ENCODE results near the gene WDTC1.

Gene WDTC1

DNA sequence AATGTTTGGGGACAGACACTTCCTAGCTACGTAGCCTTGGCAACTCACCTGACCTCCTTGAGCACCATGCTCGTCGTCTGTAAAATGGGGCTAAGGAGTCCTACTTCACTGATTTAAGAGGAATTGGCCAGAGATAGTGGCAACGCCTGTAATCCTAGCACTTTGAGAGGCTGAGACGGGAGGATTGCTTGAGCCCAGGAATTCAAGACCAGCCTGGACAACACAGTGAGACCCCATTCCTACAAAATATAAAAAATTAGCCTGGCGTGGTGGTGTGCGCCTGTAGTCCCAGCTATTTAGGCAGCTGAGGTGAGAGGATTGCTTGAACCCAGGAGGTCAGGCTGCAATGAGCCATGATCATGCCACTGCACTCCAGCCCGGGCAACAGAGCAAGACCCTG is 111.9 kb downstream of the WDTC1 start:
- Histone ChIP-seq H3K36me3 (ENCODE audit: insufficient read depth, low read length) (no peaks in the 10 kb centered on the region), H3K4me1 (ENCODE audit: control insufficient read depth, insufficient read depth, low read length, unreplicated experiment) (peaks cover 20% of the 10 kb centered on the region), H2AFZ (ENCODE audit: low read length, unreplicated experiment) (no peak overlapping the region), H3K4me3 (ENCODE audit: low read depth, low read length) (no peak overlapping the region), H3K27ac (ENCODE audit: low read depth, low read length) (no peak overlapping the region), H3K27me3 (ENCODE audit: insufficient read depth, low read length) (no peaks in the 10 kb centered on the region), H3K79me2 (ENCODE audit: control insufficient read depth, insufficient read depth, low read length, unreplicated experiment) (no peaks in the 10 kb centered on the region)

- H3K27ac ChIP-seq (ENCODE audit: low read depth, low read length): no peak overlapping the region
- H3K79me2 ChIP-seq (ENCODE audit: control insufficient read depth, insufficient read depth, low read length, unreplicated experiment): no peaks in the 10 kb centered on the region
Measured at GRCh38 chr1:27346991-27347624, 112.7 kb downstream of the WDTC1 start.

GRCh38 chr1:27348861-27349783 is 114.7 kb downstream of the WDTC1 start:
- H3K27ac ChIP-seq (ENCODE audit: low read depth, low read length): no peak overlapping the region
- H3K4me3 ChIP-seq (ENCODE audit: low read depth, low read length): peak overlapping the region; percentile 76
- H3K27me3 ChIP-seq (ENCODE audit: insufficient read depth, low read length): no peaks in the 10 kb centered on the region
- H3K79me2 ChIP-seq (ENCODE audit: control insufficient read depth, insufficient read depth, low read length, unreplicated experiment): no peaks in the 10 kb centered on the region
- peak overlapping the region; percentile 39 for H2AFZ ChIP-seq (ENCODE audit: low read length, unreplicated experiment)
- peaks cover 10% of the 10 kb centered on the region for H3K4me1 ChIP-seq (ENCODE audit: control insufficient read depth, insufficient read depth, low read length, unreplicated experiment)
- no peaks in the 10 kb centered on the region for H3K36me3 ChIP-seq (ENCODE audit: insufficient read depth, low read length)

More at GRCh38 chr1:27346991-27347624, 112.7 kb downstream of the WDTC1 start:
- Histone ChIP-seq H3K27me3 (ENCODE audit: insufficient read depth, low read length) (no peaks in the 10 kb centered on the region), H2AFZ (ENCODE audit: low read length, unreplicated experiment) (no peak overlapping the region), H3K4me1 (ENCODE audit: control insufficient read depth, insufficient read depth, low read length, unreplicated experiment) (peaks cover 13% of the 10 kb centered on the region), H3K36me3 (ENCODE audit: insufficient read depth, low read length) (no peaks in the 10 kb centered on the region), H3K4me3 (ENCODE audit: low read depth, low read length) (no peak overlapping the region)

- Histone ChIP-seq H3K79me2 (ENCODE audit: control insufficient read depth, insufficient read depth, low read length, unreplicated experiment) (no peaks in the 10 kb centered on the region), H3K27ac (ENCODE audit: low read depth, low read length) (no peak overlapping the region), H3K4me3 (ENCODE audit: low read depth, low read length) (peak overlapping the region; percentile 76), H3K4me1 (ENCODE audit: control insufficient read depth, insufficient read depth, low read length, unreplicated experiment) (peaks cover 10% of the 10 kb centered on the region), H3K36me3 (ENCODE audit: insufficient read depth, low read length) (no peaks in the 10 kb centered on the region), H2AFZ (ENCODE audit: low read length, unreplicated experiment) (peak overlapping the region; percentile 39), H3K27me3 (ENCODE audit: insufficient read depth, low read length) (no peaks in the 10 kb centered on the region)
Measured at GRCh38 chr1:27349784-27350662, 115.6 kb downstream of the WDTC1 start.

DNA sequence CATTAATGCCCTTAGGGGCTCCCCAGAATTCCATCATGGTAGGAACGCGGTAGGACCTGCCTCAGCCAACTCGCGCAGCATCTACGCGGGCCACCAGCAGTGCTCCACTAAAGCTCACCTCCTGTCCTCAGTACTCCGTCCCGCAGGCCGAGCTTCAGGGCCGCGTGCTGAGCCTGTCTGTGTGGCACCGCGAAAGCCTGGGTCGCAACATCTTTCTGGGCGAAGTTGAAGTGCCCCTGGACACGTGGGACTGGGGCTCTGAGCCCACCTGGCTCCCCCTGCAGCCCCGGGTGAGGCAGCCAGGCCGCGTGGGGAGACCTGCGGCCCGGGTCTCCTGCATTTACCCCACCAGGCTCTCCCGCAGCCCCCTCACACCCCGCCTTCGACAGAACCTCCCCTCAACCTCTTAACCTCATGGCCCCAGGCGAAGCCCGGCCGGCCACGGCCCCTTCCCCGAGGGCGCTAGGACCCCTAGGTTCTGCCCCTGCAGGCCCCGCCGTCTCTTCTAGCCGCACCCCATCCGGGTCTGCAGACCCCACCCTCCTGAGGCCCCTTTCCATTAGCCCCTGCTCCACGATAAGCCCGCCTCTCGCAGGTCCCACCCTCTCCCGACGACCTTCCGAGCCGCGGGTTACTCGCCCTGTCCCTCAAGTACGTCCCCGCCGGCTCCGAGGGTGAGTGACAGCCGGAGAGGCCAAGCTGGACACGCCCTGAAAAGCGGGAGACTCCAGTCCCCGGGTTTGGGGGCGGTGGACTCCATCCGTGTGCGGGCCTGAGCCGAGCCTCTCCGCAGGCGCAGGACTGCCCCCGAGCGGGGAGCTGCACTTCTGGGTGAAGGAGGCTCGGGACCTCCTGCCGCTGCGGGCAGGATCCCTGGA is 116.5 kb downstream of the WDTC1 start:
- H2AFZ ChIP-seq (ENCODE audit: low read length, unreplicated experiment): no peak overlapping the region
- H3K27ac ChIP-seq (ENCODE audit: low read depth, low read length): no peak overlapping the region

GRCh38 chr1:27351541-27352107 is 117.2 kb downstream of the WDTC1 start:
- no peak overlapping the region for H3K4me3 ChIP-seq (ENCODE audit: low read depth, low read length)
- H3K27me3 ChIP-seq (ENCODE audit: insufficient read depth, low read length): no peaks in the 10 kb centered on the region
- H2AFZ ChIP-seq (ENCODE audit: low read length, unreplicated experiment): no peak overlapping the region
- peaks cover 2% of the 10 kb centered on the region; the same call in 1 of the 2 replicates for H3K36me3 ChIP-seq (ENCODE audit: insufficient read depth, low read length)
- H3K27ac ChIP-seq (ENCODE audit: low read depth, low read length): no peak overlapping the region
- H3K4me1 ChIP-seq (ENCODE audit: control insufficient read depth, insufficient read depth, low read length, unreplicated experiment): peaks cover 10% of the 10 kb centered on the region
- H3K79me2 ChIP-seq (ENCODE audit: control insufficient read depth, insufficient read depth, low read length, unreplicated experiment): no peaks in the 10 kb centered on the region

More for the DNA sequence above, 116.5 kb downstream of the WDTC1 start:
- peaks cover 10% of the 10 kb centered on the region for H3K4me1 ChIP-seq (ENCODE audit: control insufficient read depth, insufficient read depth, low read length, unreplicated experiment)
- no peaks in the 10 kb centered on the region for H3K27me3 ChIP-seq (ENCODE audit: insufficient read depth, low read length)
- peaks cover 2% of the 10 kb centered on the region; the same call in 1 of the 2 replicates for H3K36me3 ChIP-seq (ENCODE audit: insufficient read depth, low read length)
- no peaks in the 10 kb centered on the region for H3K79me2 ChIP-seq (ENCODE audit: control insufficient read depth, insufficient read depth, low read length, unreplicated experiment)
- H3K4me3 ChIP-seq (ENCODE audit: low read depth, low read length): no peak overlapping the region

- Histone ChIP-seq H3K4me1 (ENCODE audit: control insufficient read depth, insufficient read depth, low read length, unreplicated experiment) (peaks cover 4% of the 10 kb centered on the region), H3K27me3 (ENCODE audit: insufficient read depth, low read length) (no peaks in the 10 kb centered on the region), H3K36me3 (ENCODE audit: insufficient read depth, low read length) (peaks cover 7% of the 10 kb centered on the region; the same call in 1 of the 2 replicates), H3K4me3 (ENCODE audit: low read depth, low read length) (no peak overlapping the region), H3K27ac (ENCODE audit: low read depth, low read length) (no peak overlapping the region), H2AFZ (ENCODE audit: low read length, unreplicated experiment) (no peak overlapping the region), H3K79me2 (ENCODE audit: control insufficient read depth, insufficient read depth, low read length, unreplicated experiment) (no peaks in the 10 kb centered on the region)
Measured at GRCh38 chr1:27353166-27353565, 118.7 kb downstream of the WDTC1 start.

- H3K4me3 ChIP-seq (ENCODE audit: low read depth, low read length): no peak overlapping the region
- peaks cover 7% of the 10 kb centered on the region; the same call in 1 of the 2 replicates for H3K36me3 ChIP-seq (ENCODE audit: insufficient read depth, low read length)
- no peaks in the 10 kb centered on the region for H3K27me3 ChIP-seq (ENCODE audit: insufficient read depth, low read length)
- H3K27ac ChIP-seq (ENCODE audit: low read depth, low read length): no peak overlapping the region
- peaks cover 4% of the 10 kb centered on the region for H3K4me1 ChIP-seq (ENCODE audit: control insufficient read depth, insufficient read depth, low read length, unreplicated experiment)
- H3K79me2 ChIP-seq (ENCODE audit: control insufficient read depth, insufficient read depth, low read length, unreplicated experiment): no peaks in the 10 kb centered on the region
- H2AFZ ChIP-seq (ENCODE audit: low read length, unreplicated experiment): no peak overlapping the region
Measured at GRCh38 chr1:27353629-27354028, 119.2 kb downstream of the WDTC1 start.

DNA sequence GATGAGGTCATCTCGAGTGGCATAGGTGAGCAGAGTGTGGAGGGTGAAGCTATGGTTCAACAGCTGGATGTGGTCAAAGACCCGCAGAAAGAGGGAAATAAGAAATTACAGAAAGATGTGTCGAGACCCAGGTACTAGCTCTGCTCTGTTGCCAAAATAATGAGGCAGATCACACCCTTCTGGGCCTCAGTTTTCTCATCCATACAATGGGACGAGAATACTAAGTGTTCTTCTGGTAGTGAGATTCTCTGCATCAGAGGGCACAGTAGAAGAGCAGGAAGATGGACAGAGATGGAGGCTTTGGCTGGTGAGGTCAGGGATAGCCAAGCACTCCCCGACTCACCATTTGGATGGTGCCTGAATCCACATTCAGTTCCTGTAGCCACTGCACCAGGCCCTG is 121.3 kb downstream of the WDTC1 start:
- Histone ChIP-seq H3K36me3 (ENCODE audit: insufficient read depth, low read length) (peaks cover 7% of the 10 kb centered on the region; the same call in 1 of the 2 replicates), H3K27ac (ENCODE audit: low read depth, low read length) (no peak overlapping the region)

More for the DNA sequence above, 121.3 kb downstream of the WDTC1 start:
- H3K4me3 ChIP-seq (ENCODE audit: low read depth, low read length): no peak overlapping the region
- no peak overlapping the region for H2AFZ ChIP-seq (ENCODE audit: low read length, unreplicated experiment)
- no peaks in the 10 kb centered on the region for H3K79me2 ChIP-seq (ENCODE audit: control insufficient read depth, insufficient read depth, low read length, unreplicated experiment)
- no peaks in the 10 kb centered on the region for H3K27me3 ChIP-seq (ENCODE audit: insufficient read depth, low read length)
- H3K4me1 ChIP-seq (ENCODE audit: control insufficient read depth, insufficient read depth, low read length, unreplicated experiment): no peaks in the 10 kb centered on the region

Data from ACC112 (cell line).